ENCODE results near the gene GPANK1. TPM values are rescaled to one million over a fixed set of nuclear protein-coding genes. Genes with fewer than 3 reads are reported as not detected.

Gene GPANK1
- total and polyA plus RNA-seq, 7 donors = 13.6 to 49.7 (median 22.6) TPM

DNA sequence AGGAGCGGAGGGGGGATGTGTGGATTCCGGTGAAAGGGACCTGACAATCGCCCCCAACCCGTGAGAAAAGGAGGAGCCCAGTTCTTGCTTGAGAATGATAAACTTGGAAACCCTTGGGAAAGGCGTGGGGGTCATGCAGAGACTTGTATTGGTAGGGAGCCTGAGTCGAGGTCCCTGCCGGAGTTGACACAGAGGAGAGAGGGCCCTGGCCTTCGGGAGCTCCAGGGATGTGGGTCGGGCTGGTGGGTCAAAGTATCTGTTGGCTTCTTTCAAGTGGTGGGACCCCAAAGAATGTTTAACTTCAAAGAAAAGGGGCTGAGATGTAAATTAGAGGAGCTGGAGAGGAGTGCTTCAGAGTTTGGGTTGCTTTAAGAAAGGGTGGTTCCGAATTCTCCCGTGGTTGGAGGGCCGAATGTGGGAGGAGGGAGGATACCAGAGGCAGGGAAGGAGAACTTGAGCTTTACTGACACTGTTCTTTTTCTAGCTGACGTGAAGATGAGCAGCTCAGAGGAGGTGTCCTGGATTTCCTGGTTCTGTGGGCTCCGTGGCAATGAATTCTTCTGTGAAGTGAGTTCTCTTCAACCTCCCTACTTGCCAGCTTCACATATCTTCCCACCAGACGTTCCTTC, 1.7 kb upstream of the GPANK1 start:
- Histone ChIP-seq H3K4me3 (peak overlapping the region; percentile 91), H3K27me3 (ENCODE audit: insufficient read depth in 3 of 3, low read length in 2 of 3) (no peaks in the 10 kb centered on the region), H3K4me1 (peaks cover 37% of the 10 kb centered on the region), H3K9me3 (no peaks in the 10 kb centered on the region), H3K27ac (peak overlapping the region; percentile 97), H3K36me3 (ENCODE audit: insufficient read depth in 1 of 2, low read depth in 1 of 2) (peaks cover 16 to 74% of the 10 kb centered on the region in 2 donors)
- intact Hi-C loops (cut with DNase I) = loop anchor here in 1 of 2 donors (5.0 kb wide), 2 partner anchors 71 to 286 kb away; partner anchors contain the start of gene CLIC1
- ATAC-seq = no peak
- no peak for DNase-seq
- WGBS, 3 donors = 2 to 4% (median 3%) methylated on average over 15 of the region's 15 CpGs
- TF ChIP-seq, protein P1, sequence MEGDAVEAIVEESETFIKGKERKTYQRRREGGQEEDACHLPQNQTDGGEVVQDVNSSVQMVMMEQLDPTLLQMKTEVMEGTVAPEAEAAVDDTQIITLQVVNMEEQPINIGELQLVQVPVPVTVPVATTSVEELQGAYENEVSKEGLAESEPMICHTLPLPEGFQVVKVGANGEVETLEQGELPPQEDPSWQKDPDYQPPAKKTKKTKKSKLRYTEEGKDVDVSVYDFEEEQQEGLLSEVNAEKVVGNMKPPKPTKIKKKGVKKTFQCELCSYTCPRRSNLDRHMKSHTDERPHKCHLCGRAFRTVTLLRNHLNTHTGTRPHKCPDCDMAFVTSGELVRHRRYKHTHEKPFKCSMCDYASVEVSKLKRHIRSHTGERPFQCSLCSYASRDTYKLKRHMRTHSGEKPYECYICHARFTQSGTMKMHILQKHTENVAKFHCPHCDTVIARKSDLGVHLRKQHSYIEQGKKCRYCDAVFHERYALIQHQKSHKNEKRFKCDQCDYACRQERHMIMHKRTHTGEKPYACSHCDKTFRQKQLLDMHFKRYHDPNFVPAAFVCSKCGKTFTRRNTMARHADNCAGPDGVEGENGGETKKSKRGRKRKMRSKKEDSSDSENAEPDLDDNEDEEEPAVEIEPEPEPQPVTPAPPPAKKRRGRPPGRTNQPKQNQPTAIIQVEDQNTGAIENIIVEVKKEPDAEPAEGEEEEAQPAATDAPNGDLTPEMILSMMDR (IDR thresholded peaks at IDR 0.05) = no peak

DNA sequence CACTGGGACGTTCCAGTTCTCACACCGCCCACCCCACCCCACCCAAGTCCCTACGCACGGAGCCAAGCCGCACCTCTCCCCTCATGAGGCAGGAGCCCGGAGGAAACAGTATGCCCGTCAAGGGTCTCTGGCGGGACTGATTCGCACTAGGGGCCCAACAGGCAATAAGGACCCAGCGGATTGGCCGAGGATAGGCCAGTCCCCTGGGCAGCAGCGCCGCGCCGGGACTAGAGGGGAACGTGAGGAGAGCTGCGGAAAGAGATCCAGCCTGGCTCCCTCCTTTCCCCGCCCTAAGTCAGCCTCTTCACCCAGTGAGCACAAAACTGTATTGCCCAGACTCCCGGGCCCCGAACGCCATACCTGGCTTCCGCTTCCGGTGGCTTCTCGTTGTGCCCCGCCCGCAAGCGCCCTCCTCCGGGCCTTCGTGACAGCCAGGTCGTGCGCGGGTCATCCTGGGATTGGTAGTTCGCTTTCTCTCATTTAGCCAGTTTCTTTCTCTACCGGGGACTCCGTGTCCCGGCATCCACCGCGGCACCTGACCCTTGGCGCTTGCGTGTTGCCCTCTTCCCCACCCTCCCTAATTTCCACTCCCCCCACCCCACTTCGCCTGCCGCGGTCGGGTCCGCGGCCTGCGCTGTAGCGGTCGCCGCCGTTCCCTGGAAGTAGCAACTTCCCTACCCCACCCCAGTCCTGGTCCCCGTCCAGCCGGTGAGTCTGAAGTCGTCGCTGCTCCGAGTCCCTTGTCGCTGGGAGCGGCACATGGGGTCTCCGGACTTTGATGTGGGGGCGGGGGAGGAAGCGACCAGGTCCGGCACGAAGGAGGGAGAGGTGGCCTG, 922 bp upstream of the GPANK1 start, which contains the start of gene CSNK2B:
CSNK2B (plus strand) TSS at position 580 of the 836 bp plus-strand sequence. CDS start 752 bp downstream, outside the sequence.
- TF ChIP-seq, protein P1 (IDR thresholded peaks at IDR 0.05) = no peak
- Histone ChIP-seq H3K27me3 (ENCODE audit: insufficient read depth in 3 of 3, low read length in 2 of 3) (no peaks in the 10 kb centered on the region), H3K4me3 (peak within 1 kb of the TSS; percentile 91), H3K36me3 (ENCODE audit: insufficient read depth in 1 of 2, low read depth in 1 of 2) (peaks cover 16 to 67% of the 10 kb centered on the region in 2 donors), H3K27ac (peak within 1 kb of the TSS; percentile 97), H3K4me1 (peaks cover 41% of the 10 kb centered on the region), H3K9me3 (no peaks in the 10 kb centered on the region)
- DNase-seq (peak; percentile 99), ATAC-seq (peak; percentile 89 to 92 (median 91))
- WGBS, 3 donors = 0 to 1% (median 0%) methylated on average over 60 to 63 of the region's 63 CpGs
- intact Hi-C loops (cut with DNase I) = loop anchor here in 1 of 2 donors (5.0 kb wide), 2 partner anchors 72 to 287 kb away; partner anchors contain the start of gene CLIC1

DNA sequence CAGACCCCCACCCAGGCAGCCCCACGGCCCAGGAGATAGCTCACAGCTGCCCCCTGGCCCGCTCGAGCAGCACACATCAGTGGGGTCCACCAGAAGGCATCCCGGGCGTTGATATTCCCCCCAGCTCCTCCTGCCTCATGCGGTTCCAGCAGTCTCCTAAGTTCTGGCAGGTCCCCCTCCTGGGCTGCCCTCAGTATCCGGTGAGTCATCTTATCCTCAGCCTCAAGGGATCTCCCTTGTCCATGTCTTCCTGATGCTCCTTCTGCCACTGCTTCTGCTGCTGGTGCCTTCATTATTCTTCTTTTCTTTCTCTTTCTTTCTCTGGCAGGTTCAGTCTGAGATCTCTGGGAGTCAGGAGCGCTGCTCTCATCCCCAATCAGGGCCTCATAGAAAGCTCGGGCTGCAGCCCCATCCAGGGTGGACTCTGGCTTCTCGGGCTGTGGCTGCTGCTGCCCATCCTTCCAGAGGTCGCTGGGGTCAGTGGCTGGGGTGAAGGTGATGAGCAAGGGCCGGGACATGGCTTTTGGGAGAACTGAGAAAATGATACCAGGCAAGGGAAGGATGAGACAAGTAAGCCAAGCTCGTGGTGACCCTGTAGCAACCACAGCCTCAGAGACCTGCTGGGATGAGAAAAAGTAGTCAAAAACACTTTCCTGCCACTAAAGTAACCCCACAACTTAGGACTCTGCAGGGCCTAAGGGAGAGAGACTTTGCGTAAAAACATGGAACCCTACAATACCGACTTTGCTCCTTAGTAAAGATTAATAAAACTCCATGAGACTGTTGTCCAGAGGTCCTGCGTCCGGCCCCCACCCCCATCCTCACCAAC, 622 bp downstream of the GPANK1 start:
- no peaks in the 10 kb centered on the region for H3K9me3 ChIP-seq
- H3K27ac ChIP-seq = peak overlapping the region; percentile 97
- H3K4me3 ChIP-seq = peak overlapping the region; percentile 91
- peaks cover 50% of the 10 kb centered on the region for H3K4me1 ChIP-seq
- TF ChIP-seq, protein P1 (IDR thresholded peaks at IDR 0.05) = no peak
- intact Hi-C loops (cut with DNase I) = loop anchor here in 1 of 2 donors (5.0 kb wide), 1 partner anchor 117 kb away; the partner anchor contains the start of genes ATP6V1G2 and NFKBIL1
- ATAC-seq (peak in 3 of 4 donors; percentile 12 to 37 (median 19)), DNase-seq (peak; percentile 46 to 72)
- peaks cover 12 to 51% of the 10 kb centered on the region in 2 donors for H3K36me3 ChIP-seq (ENCODE audit: insufficient read depth in 1 of 2, low read depth in 1 of 2)
- 10 to 13% (median 12%) methylated on average over 17 of the region's 17 CpGs for WGBS, 3 donors
- H3K27me3 ChIP-seq (ENCODE audit: insufficient read depth in 3 of 3, low read length in 2 of 3) = no peaks in the 10 kb centered on the region
